Hematopoietic multipotent progenitor cell (in vitro differentiated cells): ENCODE data around the gene VSTM2A. TPM values are rescaled to one million over a fixed set of nuclear protein-coding genes. Genes with fewer than 3 reads are reported as not detected.

Experiments used
- DNase-seq, 3 donors: peaks; one replicate each; pipeline ENCODE4 v3.0.0-alpha.2; 2011 to 2015; ENCODE audit warnings: low read depth in 2 of 3, low spot score in 2 of 3
- small RNA-seq: library from RNA; depleted of rRNA; stranded (forward); fragments of <200 nt; gene quantifications from one replicate; pipeline ENCODE3, GENCODE V24; 2012
- total RNA-seq: library from RNA; depleted of rRNA; stranded (reverse); fragments of >200 nt; gene quantifications from one replicate; pipeline ENCODE4 v1.2.3, GENCODE V29; 2012

The VSTM2A gene
- total RNA-seq, 1 donor, result not detected

DNA sequence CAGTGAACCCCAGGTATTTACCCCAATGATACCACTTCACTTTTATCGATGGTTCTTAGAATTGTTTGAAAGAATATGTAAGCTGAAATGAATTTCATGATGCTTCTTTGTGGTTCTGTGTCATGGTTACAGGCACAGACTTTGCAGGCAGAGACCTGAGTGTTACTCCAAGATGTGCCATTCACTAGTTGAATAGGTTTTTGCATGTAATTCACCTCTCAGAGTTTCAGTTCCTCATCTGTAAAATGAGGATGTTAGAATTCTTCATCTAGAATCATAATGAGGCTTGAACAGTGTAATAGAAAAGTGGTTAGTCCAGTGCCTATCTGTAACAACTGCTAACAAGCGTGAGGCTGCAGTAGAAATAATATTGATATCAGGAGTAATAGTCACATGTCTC, 54.6 kb downstream of the VSTM2A start:
- no peak for DNase-seq

DNA sequence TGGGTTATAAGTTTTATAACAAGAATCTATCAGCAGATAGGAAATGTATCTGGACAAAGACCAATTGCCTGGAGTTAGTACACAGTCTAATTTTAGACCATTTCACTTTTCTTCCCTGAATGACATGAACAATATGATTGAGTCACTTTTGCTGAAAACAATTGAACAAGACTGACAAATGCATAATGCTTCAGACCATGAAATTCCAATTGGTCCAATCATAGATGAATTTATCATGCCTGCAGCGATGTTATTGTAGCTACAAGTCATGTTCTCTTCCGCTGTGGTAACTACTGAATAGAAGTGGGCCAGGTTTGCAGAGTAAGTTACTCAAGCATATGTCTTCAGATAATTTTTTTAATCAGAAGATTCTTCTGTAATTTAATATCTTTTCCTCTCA, 73.4 kb downstream of the VSTM2A start:
- no peak for DNase-seq

Small RNA genes lying within 50 kb of the gene (small RNA-seq; reads per million reads assigned to genes)
- gene RNU6-1125P, result not detected

Other genes starting within 250 kb of the VSTM2A start
- 47.7 TPM for gene SEC61G, start 216.8 kb downstream of the VSTM2A start, total RNA-seq